HT1080 (cell line): ENCODE measurements around the gene SND1. TPM values are rescaled to one million over a fixed set of nuclear protein-coding genes. Genes with fewer than 3 reads are reported as not detected.
"Not testable (repeated sequence)": the region's sequence is repeated elsewhere in the genome, so short reads cannot be mapped to it uniquely, and the experiment has no call there.

Experiments
- DNase-seq: peaks from one replicate; pipeline ENCODE4 v3.0.0-alpha.2; 2015; ENCODE audit warnings: low read depth
- total RNA-seq: library from RNA; depleted of rRNA; stranded (reverse); fragments of >200 nt; shearing (Covaris generic); gene quantifications from 2 replicates; pipeline ENCODE4 v1.2.3, GENCODE V29; 2014

The SND1 gene
- total RNA-seq, 1 experiment from 2014 or later = 145 TPM

DNA sequence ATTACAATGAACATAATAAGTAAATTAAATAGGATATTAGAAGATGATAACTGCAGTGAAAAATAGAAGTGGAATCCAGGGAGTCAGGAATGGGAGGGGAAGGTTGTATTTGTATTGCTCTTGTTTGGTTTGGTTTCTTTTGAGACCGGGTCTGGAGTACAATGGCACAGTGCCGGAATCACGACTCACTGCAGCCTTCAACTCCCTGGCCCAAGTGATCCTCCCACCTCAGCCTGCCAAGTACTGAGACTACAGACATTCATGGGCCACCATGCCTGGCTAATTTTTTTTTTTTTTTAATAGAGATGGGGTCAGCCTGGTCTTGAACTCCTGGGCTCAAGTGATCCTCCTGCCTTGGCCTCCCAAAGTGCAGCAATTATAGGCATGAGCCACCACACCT, 439.1 kb downstream of the SND1 start:
- peak; percentile 33 for DNase-seq

DNA sequence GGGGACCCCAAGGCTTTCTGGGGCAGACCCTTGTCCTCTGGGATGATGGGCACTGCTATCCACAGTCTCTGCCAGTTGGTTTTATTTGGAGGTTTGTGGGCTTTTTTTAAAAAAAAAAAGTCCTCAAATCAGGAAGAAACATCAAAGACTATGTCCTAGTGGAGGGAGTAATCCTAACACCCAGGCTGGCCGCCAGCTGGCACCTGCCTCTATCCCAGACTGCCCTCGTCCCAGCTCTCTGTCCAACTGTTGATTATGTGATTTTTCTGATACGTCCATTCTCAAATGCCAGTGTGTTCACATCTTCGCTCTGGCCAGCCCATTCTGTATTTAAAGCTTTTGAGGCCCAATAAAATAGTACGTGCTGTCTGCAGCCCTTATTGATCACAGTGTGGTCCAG, 440.2 kb downstream of the SND1 start:
- DNase-seq = no peak

DNA sequence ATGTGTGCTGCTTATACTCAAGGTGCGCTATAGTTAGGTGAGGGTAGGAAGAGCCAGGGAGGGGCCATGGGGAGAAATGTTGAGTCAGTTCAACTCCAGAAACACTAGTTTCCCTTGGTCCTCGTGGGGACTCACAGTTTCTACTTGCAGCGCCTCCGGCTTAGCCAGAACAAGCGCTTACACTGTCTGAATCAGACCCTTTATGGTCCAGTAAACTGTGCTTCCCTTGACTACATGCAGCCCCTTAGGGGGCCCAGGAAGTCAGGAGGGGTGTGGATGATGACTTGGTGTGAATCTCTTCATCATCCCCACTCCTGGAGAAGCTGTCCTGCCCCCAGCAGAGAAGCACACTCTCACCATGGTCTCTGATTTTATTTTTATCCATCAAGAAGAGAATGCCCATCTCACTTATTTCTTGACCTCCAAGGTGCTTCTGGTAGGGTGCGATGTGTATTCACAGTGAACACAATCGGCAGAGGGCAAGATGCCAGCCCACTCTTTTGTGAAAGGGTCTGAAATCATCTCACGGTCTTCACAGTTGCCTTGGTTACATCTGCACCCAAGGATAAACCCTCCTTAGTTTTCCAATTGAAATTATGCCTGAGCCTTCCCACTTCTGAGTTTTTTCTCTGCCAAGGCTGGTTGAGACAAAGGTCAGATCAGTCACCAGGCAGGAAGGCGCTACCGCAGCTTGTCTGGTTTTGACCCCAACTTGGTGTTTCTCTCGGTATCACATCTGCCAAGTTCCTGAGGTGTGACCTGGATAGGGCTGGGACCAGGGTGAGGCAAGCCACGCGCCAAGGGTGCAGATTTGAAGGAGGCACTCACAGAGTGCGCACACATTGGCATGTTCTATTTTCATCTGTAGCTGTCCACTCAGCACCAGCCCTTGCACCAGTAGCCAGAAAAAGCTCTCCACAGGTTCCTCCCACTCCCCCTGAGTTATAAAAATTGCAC, 441.9 kb downstream of the SND1 start:
- no peak for DNase-seq

DNA sequence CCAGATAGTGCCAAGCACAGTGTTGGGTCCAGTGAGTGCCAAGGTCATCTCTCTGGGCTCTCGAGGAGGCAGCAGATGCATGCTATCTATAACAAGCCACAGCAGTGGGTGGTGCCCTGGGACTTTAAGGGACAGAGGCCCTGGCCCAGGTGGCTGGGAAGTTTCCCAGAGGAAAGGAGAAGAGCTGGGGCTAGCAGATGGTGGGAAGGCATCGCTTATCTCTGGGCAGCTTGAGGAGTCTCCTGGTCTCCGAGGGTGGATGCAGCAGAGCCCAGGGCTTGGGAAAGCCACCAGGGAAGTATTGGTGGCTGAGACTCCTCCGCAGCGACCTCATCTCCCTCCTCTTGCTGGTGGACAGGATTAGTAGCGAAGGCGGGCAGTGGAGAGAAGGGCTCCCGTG, 442.7 kb downstream of the SND1 start:
- DNase-seq = no peak

DNA sequence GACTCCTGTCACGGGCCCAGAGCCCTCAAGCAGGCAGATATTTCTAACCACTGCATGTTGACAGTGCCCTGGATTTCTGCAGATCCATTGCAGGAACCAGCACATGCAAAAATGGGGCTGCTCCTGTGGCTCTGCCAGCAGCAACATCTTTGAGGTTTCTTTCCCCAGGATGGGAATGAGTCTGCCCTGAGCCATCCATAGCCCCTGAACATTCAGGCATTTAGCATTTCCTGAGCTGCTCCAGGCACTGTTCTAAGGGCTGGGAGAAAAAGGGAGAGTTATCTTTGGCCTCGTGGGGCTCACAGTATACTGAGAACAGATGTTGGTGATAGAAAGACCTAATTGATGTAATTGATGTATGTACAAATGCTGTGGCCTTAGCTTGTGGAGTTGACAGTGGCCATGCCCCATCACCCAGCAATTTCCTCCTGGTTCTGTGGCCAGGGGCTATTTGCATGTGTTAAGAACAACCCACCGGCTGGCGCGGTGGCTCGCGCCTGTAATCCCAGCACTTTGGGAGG, 445.3 kb downstream of the SND1 start:
- no peak for DNase-seq

DNA sequence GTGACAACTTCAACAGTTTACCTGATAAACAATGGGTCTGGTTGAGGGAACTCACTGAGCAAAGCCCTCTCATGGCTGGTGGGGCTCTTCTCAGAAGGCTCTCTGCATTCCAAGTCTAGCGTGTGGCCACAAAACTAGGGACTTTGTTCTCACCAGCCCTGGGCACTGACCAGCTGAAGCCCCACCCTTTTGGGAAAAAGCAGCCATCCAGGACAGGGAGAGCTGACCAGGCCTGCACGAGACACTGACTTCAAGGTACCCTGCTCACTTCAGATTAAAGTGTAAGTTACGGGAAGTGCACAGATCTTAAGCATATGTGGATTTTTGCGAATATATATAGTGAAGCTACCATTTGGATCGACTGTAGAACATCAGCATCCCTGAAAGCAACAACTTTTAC, 446.6 kb downstream of the SND1 start:
- DNase-seq = peak; percentile 18

DNA sequence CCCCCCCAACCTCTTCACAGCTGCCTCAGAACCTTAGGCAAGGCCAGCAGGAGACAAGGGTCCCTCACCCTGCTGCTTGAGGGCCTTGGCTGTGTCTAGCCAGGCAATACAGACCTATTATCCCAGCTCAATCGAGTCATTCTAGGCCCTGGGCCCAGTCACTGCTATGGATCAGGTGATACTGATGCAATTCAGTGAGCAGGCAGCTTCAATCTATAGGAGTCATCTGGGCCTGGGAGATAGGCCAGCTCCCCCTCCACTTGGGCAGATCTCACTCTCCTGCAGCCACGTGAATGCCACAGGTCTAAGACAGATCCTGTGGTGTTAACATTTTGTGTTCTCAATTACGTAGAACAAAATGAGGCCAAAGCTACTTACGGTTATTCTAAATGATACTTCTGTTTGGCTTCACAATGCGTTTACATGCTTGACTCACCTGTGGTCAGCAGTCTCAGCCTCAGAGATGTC, 447.2 kb downstream of the SND1 start:
- DNase-seq = peak; percentile 75

DNA sequence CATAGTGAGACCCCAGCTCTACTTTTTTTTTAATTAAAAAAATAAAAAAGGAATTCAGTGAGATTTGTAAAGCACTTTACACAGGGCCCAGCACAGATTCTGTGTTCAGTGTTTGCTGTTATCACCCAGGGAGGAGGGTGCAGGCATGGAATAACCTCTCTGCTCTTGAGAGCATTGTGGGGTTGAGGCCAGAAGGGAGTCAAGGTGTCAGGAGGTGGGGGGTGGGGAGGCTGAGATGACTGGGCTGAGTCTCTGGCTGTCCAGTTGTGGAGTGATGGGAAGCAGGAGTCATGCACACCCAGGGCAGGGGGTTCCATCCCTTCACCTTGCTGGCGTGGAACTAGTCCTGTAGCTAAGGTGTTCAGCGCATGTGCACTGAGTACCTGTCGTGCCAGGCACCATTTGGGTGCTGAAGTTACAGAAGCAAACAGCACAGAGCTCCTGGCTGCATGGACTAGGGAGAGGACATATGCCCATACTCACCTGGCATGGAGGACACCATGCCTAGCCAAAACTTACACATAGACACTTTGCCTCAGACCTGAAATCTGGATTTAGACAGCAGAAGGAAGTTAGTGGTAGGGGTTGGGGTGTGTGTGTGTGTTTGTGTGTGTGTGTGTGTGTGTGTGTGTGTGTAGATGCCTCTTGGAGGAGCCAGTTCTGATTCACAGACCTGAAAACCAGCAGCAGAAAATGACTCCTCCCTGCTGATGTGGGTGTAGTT, 448.4 kb downstream of the SND1 start:
- DNase-seq = no peak

DNA sequence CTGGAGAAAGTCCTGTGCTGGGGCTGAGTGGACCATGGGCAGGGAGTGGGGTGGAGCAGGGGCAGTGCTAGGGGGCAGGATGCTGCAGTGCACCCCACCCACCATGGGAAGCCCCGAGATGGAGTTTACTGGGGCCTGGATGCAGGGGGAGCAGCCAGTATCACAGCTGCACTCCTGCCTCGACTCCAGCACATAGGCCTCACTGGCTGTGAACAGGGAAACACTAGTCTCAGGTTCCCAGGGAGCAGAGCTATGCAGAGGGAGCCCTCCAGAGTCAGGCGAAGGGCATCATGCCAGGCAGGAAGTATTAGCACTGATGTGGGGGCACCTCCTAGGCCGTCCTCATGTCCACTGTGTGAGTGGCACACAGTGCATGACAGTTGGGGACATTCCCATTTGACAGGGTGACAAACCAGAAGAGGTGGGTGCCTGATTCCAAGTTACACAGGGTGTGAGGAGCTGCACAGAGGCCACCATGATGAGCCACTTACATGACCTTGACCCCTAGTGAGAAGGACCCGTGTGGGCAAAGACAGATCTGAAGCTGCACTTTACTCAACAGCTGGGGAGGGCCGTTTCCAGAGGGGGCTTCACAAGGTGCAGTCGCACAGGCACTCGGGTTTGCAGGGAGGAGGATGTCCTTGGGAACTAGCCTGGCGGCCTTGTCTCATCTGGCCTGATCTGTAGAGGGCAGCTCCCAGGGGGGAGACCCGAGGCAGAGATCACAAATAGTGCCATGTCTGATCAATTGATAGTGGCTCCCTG, 449.1 kb downstream of the SND1 start:
- no peak for DNase-seq

DNA sequence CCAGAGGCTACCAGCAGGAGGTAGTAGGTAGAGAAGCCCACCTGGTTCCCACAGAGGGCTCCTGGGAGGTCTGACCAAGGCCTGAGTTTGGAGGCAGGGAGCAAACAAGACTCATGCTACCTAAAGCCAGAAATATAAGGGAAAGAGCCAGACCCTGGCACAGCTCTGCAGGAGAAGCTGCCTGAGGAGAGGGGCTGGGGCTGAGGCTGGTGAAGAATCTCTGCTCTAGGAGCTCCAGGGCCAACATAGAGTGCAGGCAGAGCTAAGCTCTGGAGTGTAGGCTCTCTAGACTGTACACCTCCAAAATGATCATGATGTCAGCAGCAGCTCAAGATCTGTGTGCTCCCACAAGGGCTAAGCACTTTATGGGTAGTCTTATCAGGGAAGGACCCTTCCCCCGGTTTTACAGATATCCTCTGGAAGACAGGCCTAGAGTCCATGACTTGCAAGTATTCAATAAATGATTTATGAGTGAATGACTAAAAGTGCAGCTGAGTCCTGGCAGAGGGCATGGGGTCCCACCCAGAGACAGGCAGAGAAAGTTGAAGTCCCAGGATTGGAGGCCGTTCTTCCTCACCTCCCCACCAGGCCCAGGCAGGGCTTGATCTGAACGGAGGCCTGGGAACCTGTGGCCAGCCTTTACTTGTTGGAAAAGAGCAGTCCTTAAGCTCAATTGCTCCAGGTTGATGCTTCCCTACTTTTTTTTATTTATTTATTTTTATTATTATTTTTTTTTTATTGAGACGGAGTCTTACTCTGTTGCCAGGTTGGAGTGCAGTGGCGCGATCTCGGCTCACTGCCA, 450.7 kb downstream of the SND1 start:
- DNase-seq = no peak

DNA sequence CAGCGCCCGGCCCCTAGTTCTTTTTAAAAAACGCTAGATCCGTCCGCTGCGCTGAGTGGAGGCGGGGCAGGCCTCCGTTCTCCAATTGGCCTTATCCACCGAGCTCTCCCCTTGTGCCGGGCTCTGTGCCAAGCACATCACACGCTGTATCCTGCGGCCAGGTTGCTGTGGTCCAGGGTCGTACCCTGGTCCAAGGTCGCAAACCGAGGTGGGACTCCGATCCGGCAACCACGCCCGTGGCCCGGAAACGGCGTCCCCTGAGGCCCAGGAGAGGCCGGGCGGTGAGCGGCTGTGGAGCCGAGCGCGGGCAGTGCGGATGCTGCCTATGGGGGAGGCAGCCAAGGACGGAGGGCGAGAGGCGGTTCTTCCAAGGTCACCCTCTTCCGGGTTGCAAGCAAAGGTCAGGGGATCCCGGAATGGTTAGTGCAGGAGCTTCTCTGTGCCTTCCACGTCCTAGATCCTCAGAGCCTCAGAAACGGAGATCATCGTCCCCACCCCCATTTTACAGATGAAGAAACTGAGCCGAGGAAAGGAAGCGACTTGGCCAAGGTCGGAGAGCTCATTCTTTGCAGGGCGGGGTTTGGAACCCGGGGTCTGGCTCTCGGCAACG, 451.6 kb downstream of the SND1 start:
- no peak for DNase-seq

DNA sequence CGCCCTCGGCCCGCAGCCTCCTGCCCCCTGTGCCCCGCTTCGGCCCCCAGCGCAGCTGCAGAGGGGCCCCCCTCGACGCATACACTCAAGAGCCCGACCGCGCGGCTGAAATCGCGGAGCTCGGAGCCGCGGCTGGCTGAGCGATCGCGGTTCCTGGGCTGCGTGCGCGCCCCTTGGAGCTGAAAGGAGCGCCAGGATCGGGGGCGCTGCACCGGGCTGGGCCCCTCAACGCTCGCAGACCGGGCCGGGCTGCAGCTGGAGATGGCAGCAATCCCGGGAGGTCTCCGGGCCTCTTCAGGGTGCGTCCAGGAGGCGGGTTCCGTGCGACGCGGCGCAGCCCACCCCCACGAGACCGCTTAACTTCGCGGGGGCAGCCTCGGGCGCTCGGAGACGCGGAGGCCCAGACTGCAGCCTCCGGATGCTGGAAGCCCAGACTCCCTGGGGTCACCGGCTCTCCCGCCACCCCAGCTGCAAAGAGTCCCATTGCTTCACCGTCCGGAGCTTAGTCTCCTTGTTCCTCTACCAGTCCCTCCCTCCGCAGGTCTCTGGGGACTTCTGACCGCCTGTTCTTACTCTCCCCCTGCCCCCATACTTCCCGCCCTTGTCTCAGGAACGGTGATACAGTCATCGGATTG, 452.2 kb downstream of the SND1 start:
- no peak for DNase-seq

DNA sequence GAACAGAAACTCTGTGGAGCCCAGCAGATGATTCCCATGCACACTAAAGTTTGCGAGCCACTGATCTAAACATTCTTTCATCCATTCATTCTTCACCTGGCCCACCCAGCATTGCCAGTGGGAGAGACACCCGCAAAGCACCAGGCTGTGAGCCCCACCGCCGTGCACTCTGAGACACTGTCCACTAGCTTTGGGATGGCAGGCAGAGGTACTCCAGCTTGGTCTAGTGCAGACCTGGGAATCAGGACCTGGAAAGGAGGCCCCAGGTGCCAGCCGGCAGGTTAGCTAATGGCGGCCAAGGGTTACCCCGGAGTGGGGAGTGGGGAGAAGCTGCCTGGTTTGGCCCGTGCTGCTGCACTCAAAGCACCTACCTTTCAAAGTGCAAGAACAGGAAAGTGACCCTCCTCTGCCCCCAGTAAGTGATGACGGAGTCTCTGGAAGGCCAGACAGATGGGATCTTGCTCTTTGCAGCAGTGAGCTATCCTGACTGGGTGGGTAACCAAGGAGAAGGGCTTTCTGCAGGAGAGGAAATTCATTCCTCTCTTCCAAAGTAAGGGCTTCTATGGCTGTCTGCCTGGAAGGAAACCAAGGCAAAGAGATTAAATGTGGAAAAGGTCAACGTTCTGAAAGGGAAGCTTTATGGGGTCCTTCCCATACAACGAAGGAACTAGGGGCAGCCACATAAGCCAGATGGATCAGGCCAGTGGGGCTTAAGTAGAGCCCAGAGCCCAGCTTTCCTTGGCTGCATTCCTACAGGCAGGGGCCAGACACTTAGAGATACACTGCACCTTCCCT, 453.4 kb downstream of the SND1 start:
- no peak for DNase-seq

DNA sequence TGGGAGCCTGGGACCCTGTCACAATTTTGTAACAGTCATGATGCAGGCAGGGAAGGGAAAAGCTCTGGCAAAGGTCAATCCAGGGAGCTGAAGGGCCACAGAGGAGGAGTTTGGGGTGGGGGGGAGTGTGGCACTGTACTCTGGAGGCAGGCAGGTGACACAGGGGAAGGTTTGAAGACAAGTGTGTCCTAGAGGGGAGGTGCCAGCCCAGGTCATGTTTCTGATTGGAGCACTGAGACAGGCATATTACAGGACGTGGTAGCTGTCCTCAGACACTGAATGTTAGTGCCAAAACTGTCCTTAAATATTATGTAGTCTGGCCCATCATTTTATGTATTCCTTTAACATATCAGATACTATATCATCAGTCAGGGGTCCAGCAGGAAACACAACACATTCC, 454.8 kb downstream of the SND1 start:
- DNase-seq = no peak

DNA sequence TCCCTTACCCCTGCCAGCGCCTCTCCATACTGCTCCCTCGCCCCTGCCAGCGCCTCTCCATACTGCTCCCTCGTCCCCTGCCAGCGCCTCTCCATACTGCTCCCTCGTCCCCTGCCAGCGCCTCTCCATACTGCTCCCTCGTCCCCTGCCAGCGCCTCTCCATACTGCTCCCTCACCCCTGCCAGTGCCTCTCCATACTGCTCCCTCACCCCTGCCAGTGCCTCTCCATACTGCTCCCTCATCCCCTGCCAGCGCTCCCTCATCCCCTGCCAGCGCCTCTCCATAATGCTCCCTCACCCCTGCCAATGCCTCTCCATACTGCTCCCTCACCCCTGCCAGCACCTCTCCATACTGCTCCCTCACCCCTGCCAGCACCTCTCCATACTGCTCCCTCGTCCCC, 455.5 kb downstream of the SND1 start:
- DNase-seq = not testable (repeated sequence)

DNA sequence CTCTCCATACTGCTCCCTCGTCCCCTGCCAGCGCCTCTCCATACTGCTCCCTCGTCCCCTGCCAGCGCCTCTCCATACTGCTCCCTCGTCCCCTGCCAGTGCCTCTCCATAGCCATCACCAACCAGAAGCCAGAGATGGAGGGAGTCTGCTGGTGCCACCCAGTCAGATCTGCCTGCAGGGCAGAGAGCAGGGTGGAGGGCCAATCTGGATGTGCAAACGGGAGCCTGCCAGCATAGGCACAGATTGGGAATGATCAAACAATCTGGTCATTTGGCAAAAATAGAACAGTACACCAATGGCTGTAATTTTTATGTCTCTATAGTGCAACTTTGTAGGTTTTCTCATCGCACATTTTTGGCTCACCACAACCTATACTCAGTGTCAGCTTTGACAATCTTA, 456.1 kb downstream of the SND1 start:
- no peak for DNase-seq

DNA sequence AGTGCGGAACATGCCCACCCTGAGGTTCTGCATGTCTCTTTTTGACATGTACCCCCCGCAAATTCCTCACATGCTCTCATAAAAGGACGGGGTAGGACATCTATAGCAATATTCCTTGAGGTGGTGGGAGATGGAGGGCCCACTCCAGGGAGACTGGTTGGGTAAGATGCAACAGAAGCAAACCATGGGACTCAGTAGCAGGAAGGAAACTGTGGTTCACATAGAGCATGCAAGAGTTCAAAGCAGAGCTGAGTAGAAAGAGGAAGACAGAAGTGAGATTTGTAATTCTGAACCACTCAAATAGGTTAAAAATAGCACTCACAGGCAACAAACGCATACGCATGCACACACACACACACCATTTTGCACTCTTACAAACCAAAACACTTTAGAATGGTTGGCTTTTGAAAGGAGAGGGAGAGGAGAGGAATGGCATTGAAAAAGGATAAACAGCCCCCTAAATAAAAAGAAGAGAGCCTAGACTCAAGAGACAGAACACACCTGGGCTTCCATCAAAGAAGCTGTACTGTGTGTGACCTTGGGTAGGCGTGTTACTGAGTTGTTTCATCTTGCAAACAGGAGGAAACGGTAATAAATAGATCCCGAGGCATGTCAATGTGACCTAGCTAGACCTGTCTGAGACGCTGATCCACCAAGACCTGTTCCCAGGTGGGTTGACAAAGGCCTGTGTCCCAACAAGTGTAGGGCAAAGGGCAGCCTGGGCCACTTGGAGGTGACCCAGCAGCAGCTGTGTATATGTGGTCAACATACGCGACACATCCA, 456.8 kb downstream of the SND1 start:
- DNase-seq = no peak

DNA sequence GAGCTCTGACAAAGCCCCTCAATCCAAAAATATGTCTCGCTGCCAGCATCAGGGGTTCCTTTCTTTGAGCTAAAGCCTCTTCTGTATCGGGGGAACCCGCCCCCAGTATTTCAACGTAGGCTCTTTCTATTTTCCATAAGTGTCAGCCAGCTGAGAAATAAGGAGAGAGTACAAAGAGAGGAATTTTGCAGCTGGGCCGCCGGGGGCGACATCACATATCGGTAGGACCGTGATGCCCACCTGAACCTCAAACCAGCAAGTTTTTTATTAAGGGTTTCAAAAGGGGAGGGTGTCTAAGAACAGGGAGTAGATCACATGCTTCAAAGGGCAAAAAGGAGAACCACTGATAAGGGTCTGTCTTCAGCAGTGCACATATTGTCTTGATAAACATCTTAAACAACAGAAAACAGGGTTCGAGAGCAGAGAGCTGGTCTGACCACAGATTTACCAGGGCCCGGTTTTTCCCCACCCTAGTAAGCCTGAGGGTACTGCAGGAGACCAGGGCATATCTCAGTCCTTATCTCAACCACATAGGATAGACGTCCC, 457.5 kb downstream of the SND1 start:
- not testable (repeated sequence) for DNase-seq
